H9 (cell line): ENCODE measurements around the gene TMEM266. TPM values are rescaled to one million over a fixed set of nuclear protein-coding genes. Genes with fewer than 3 reads are reported as not detected.

Source experiments
- DNase-seq: peaks from one replicate; pipeline ENCODE4 v3.0.0-alpha.2; 2017
- H2AFZ ChIP-seq: one replicate; pipeline ENCODE4 v1.6.1; 2013; ENCODE audit warnings: mild to moderate bottlenecking, low read length, control low read depth, moderate library complexity
- H2AK5ac ChIP-seq: 2 replicates; pipeline ENCODE4 v1.6.1; 2013; ENCODE audit warnings: low read length, control low read depth, mixed read lengths; ENCODE audit not compliant: insufficient read length
- H2BK120ac ChIP-seq: one replicate; pipeline ENCODE4 v1.6.1; 2013; ENCODE audit warnings: low read depth, mild to moderate bottlenecking, low read length, control low read depth, inconsistent platforms; ENCODE audit not compliant: poor library complexity, severe bottlenecking
- H2BK12ac ChIP-seq: 2 replicates; pipeline ENCODE4 v1.6.1; 2013; ENCODE audit warnings: low read length, control low read depth, mixed read lengths, low read depth; ENCODE audit not compliant: insufficient read length
- H2BK15ac ChIP-seq: 2 replicates; pipeline ENCODE4 v1.6.1; 2013; ENCODE audit warnings: low read depth, low read length, control low read depth
- H2BK20ac ChIP-seq: one replicate; pipeline ENCODE4 v1.6.1; 2013; ENCODE audit warnings: low read depth, mild to moderate bottlenecking, low read length, control low read depth, inconsistent platforms; ENCODE audit not compliant: poor library complexity, severe bottlenecking
- H2BK5ac ChIP-seq: 2 replicates; pipeline ENCODE4 v1.6.1; 2013; ENCODE audit warnings: low read length, control low read depth, mixed read lengths; ENCODE audit not compliant: insufficient read length
- H3K14ac ChIP-seq: 2 replicates; pipeline ENCODE4 v1.6.1; 2013; ENCODE audit warnings: low read length, control low read depth; ENCODE audit not compliant: insufficient read depth
- H3K18ac ChIP-seq: 2 replicates; pipeline ENCODE4 v1.6.1; 2013; ENCODE audit warnings: low read depth, mild to moderate bottlenecking, mixed read lengths, low read length, control low read depth; ENCODE audit not compliant: insufficient read length
- H3K23ac ChIP-seq: 2 replicates; pipeline ENCODE4 v1.6.1; 2013; ENCODE audit warnings: low read length, control low read depth, mixed read lengths, low read depth; ENCODE audit not compliant: insufficient read length
- H3K23me2 ChIP-seq: 2 replicates; pipeline ENCODE4 v1.6.1; 2013; ENCODE audit warnings: low read depth, mild to moderate bottlenecking, mixed read lengths, low read length, control low read depth; ENCODE audit not compliant: insufficient read length, poor library complexity, severe bottlenecking
- H3K27ac ChIP-seq: 2 replicates; pipeline ENCODE4 v1.5.1; 2013; ENCODE audit warnings: low read length, control low read depth, mixed read lengths, low read depth; ENCODE audit not compliant: insufficient read length
- H3K27me3 ChIP-seq: 2 replicates; pipeline ENCODE4 v1.6.1; 2013; ENCODE audit warnings: low read length, control low read depth, inconsistent platforms; ENCODE audit not compliant: insufficient read depth
- H3K4ac ChIP-seq: 2 replicates; pipeline ENCODE4 v1.6.1; 2013; ENCODE audit warnings: low read depth, mild to moderate bottlenecking, control low read depth, inconsistent platforms, low read length, moderate library complexity
- H3K4me1 ChIP-seq: 2 replicates; pipeline ENCODE4 v1.6.1; 2013; ENCODE audit warnings: low read length, control low read depth, inconsistent platforms; ENCODE audit not compliant: insufficient read depth
- H3K4me2 ChIP-seq: 2 replicates; pipeline ENCODE4 v1.6.1; 2013; ENCODE audit warnings: low read length, control low read depth, mixed read lengths; ENCODE audit not compliant: insufficient read length, insufficient read depth
- H3K56ac ChIP-seq: 2 replicates; pipeline ENCODE4 v1.6.1; 2013; ENCODE audit warnings: low read depth, mild to moderate bottlenecking, mixed read lengths, low read length, control low read depth; ENCODE audit not compliant: insufficient read length
- H3K79me1 ChIP-seq: 2 replicates; pipeline ENCODE4 v1.6.1; 2013; ENCODE audit warnings: low read depth, mild to moderate bottlenecking, moderate library complexity, low read length, control low read depth, inconsistent platforms; ENCODE audit not compliant: insufficient read depth, poor library complexity, severe bottlenecking
- H3K79me2 ChIP-seq: 2 replicates; pipeline ENCODE4 v1.6.1; 2013; ENCODE audit warnings: low read length, control low read depth, inconsistent platforms; ENCODE audit not compliant: insufficient read depth
- H3K9ac ChIP-seq: 2 replicates; pipeline ENCODE4 v1.6.1; 2013; ENCODE audit warnings: low read length, control low read depth, mixed read lengths; ENCODE audit not compliant: insufficient read length; ENCODE audit errors: extremely low read depth
- H3K9me3 ChIP-seq: one replicate; pipeline ENCODE4 v1.6.1; 2013; ENCODE audit warnings: low read depth, low read length, inconsistent platforms; ENCODE audit not compliant: control insufficient read depth
- H3T11ph ChIP-seq: one replicate; pipeline ENCODE4 v1.6.1; 2013; ENCODE audit warnings: mild to moderate bottlenecking, low read length, control low read depth, inconsistent platforms
- H4K20me1 ChIP-seq: one replicate; pipeline ENCODE4 v1.6.1; 2013; ENCODE audit not compliant: control insufficient read depth, insufficient read length, insufficient read depth
- H4K5ac ChIP-seq: 2 replicates; pipeline ENCODE4 v1.6.1; 2013; ENCODE audit warnings: low read depth, mild to moderate bottlenecking, mixed read lengths, low read length, control low read depth; ENCODE audit not compliant: insufficient read length
- H4K8ac ChIP-seq: replicated peaks from 2 replicates; pipeline ENCODE4 v1.6.1; 2013; ENCODE audit warnings: low read length, control low read depth, mixed read lengths, low read depth; ENCODE audit not compliant: insufficient read length
- H4K91ac ChIP-seq: 2 replicates; pipeline ENCODE4 v1.6.1; 2013; ENCODE audit warnings: low read depth, mild to moderate bottlenecking, moderate library complexity, mixed read lengths, low read length, control low read depth; ENCODE audit not compliant: insufficient read length
- H3K27ac Mint-ChIP-seq, 3 experiments: 2 replicates in 2 of 3; 3 replicates in 1 of 3; pipeline ENCODE4 v1.8.0; 2020 to 2021; ENCODE audit warnings: mixed read lengths in 3 of 3, mild to moderate bottlenecking in 1 of 3, moderate library complexity in 1 of 3
- H3K27me3 Mint-ChIP-seq: 2 replicates; pipeline ENCODE4 v1.8.0; 2021; ENCODE audit warnings: low read depth, mild to moderate bottlenecking, moderate library complexity, mixed read lengths
- H3K36me3 Mint-ChIP-seq, 3 experiments: 2 replicates in 2 of 3; 3 replicates in 1 of 3; pipeline ENCODE4 v1.8.0; 2020 to 2021; ENCODE audit warnings: low read depth in 3 of 3, mixed read lengths in 3 of 3; ENCODE audit not compliant: insufficient read depth in 1 of 3
- H3K4me1 Mint-ChIP-seq, 2 experiments: 2 replicates each; pipeline ENCODE4 v1.8.0; 2020; ENCODE audit warnings: mixed read lengths in 2 of 2
- H3K4me3 Mint-ChIP-seq, 2 experiments: 2 replicates in 1 of 2; 3 replicates in 1 of 2; pipeline ENCODE4 v1.8.0; 2020 to 2021; ENCODE audit warnings: mild to moderate bottlenecking in 2 of 2, mixed read lengths in 2 of 2, moderate library complexity in 1 of 2
- H3K9me3 Mint-ChIP-seq, 2 experiments: 2 replicates in 1 of 2; 3 replicates in 1 of 2; pipeline ENCODE4 v1.8.0; 2020; ENCODE audit warnings: mild to moderate bottlenecking in 2 of 2, mixed read lengths in 2 of 2, moderate library complexity in 1 of 2
- CTCF ChIP-seq: fragments of 200-600 bp; sonication (generic); conservative IDR thresholded peaks from 3 replicates; pipeline ENCODE4 v1.8.0; 2021; ENCODE audit warnings: antibody characterized with exemption, mild to moderate bottlenecking
- WGBS: extraction: QIAGEN DNeasy Blood & Tissue Kit; methylation state at CpG from one replicate; pipeline ENCODE4 v1.1.7; 2013; ENCODE audit warnings: missing lambda C conversion rate, low lambda C conversion rate, mixed read lengths; ENCODE audit not compliant: insufficient read length; ENCODE audit errors: extremely low coverage; 5-methylcytosine and 5-hydroxymethylcytosine counted together
- total RNA-seq: library from RNA; stranded (reverse); gene quantifications from 2 replicates; pipeline ENCODE4 v1.2.1, GENCODE V29; 2021

Gene TMEM266
- total RNA-seq, 1 experiment from 2014 or later = 0.81 TPM

DNA sequence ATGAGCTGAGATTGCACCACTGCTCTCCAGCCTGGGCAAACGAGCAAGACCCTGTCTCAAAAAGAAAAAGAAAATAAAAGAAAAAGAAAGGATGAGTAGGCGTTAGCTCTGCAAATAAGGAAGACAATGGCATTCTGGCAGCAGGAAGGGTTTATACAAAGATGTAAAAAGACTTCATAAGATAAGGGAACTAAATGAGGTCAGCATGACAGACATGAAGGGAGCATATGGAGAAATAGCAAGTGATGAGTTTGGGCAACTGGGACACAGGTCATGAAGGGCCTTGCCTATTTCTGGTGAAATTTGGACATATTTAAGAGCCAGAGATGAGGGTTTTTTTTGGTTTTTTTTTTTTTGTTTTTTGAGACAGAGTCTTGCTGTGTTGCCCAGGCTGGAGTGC lies 24.5 kb downstream of the TMEM266 start:
- no peak overlapping the region for H3K18ac ChIP-seq
- Mint-ChIP-seq H3K9me3 (no peaks in the 10 kb centered on the region), H3K36me3 (no peaks in the 10 kb centered on the region), H3K4me1 (peaks cover 3 to 9% of the 10 kb centered on the region in 2 experiments; a peak in 3 of 4 replicates), H3K27ac (no peak overlapping the region), H3K27me3 (peaks cover 1% of the 10 kb centered on the region; the same call in 1 of the 2 replicates), H3K4me3 (no peak overlapping the region)
- H2BK5ac ChIP-seq = no peak overlapping the region
- H4K91ac ChIP-seq = no peak overlapping the region
- no peak overlapping the region for H2BK15ac ChIP-seq
- H2AK5ac ChIP-seq = no peak overlapping the region
- no peak overlapping the region for H4K8ac ChIP-seq
- no peaks in the 10 kb centered on the region for H3K79me2 ChIP-seq
- WGBS = no CpG with 5 or more reads among the region's 2 CpGs
- DNase-seq = no peak
- H3K23me2 ChIP-seq = no peaks in the 10 kb centered on the region
- H3K9ac ChIP-seq = no peak overlapping the region
- no peak overlapping the region for H3K4me2 ChIP-seq
- H3K79me1 ChIP-seq = no peaks in the 10 kb centered on the region
- H2BK12ac ChIP-seq = no peak overlapping the region
- TF ChIP-seq CTCF = no peak
- no peaks in the 10 kb centered on the region for H3K4me1 ChIP-seq
- H4K5ac ChIP-seq = no peak overlapping the region
- no peak overlapping the region for H3T11ph ChIP-seq
- no peak overlapping the region for H3K27ac ChIP-seq
- no peaks in the 10 kb centered on the region for H4K20me1 ChIP-seq
- no peaks in the 10 kb centered on the region for H3K9me3 ChIP-seq
- no peaks in the 10 kb centered on the region for H3K27me3 ChIP-seq
- H3K56ac ChIP-seq = no peak overlapping the region
- no peak overlapping the region for H3K23ac ChIP-seq
- no peak overlapping the region for H2AFZ ChIP-seq
- no peak overlapping the region for H3K14ac ChIP-seq
- H2BK20ac ChIP-seq = no peak overlapping the region
- H2BK120ac ChIP-seq = no peak overlapping the region
- H3K4ac ChIP-seq = no peak overlapping the region
